Measurements from ENCODE around the gene SLC12A7. TPM values are rescaled to one million over a fixed set of nuclear protein-coding genes. Genes with fewer than 3 reads are reported as not detected.

SLC12A7 gene
- total RNA-seq, 1 experiment from 2014 or later = 207 TPM

DNA sequence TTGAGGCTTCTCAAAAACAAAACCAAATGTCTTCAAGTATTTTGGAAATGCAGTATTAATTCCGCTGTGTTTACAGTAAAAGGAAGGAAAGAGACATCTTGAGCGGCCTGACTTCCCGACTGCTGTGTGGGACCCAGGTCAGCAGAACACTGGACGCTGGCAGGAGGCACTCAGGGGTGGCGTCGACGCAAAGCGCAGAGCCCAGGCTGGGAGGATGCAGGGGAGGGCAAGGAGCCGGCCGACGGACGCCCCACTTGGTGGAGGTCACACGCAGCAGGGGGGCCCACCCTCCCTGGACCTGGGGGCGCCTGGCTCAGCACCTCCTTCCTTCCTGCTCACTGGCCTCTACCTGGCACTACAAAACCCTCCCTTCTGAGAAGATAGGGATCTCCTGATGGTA, 19.7 kb downstream of the SLC12A7 start:
- H2AFZ ChIP-seq = no peak overlapping the region
- H4K20me1 ChIP-seq (ENCODE audit: insufficient read depth) = peaks cover 23% of the 10 kb centered on the region
- peaks cover 3% of the 10 kb centered on the region; the same call in 1 of the 2 replicates for H3K36me3 ChIP-seq (ENCODE audit: low read depth)
- H3K9me2 ChIP-seq (ENCODE audit: insufficient read depth) = no peaks in the 10 kb centered on the region
- TF ChIP-seq CTCF (conservative IDR thresholded peaks at IDR 0.05) (no peak), EZH2 (IDR thresholded peaks at IDR 0.05; ENCODE audit: low read depth) (no peak)
- POLR2A ChIA-PET (ENCODE audit: unreplicated experiment) = no interaction called here
- no peak overlapping the region for H3K4me3 ChIP-seq
- no peak overlapping the region for H3K27ac ChIP-seq
- BruUV-seq (replicated peaks) = no TSS peak
- H3K27me3 ChIP-seq (ENCODE audit: insufficient read depth, low read depth) = no peaks in the 10 kb centered on the region
- intact Hi-C loops (cut with micrococcal nuclease; ENCODE audit: unreplicated experiment) = no loop called here
- H3K4me2 ChIP-seq = no peak overlapping the region
- no peak for DNase-seq
- H3F3A ChIP-seq (ENCODE audit: insufficient read depth, low read depth) = no peaks in the 10 kb centered on the region
- no peaks in the 10 kb centered on the region for H3K9me3 ChIP-seq (ENCODE audit: insufficient read depth, low read depth)
- H3K4me1 ChIP-seq (replicated peaks; ENCODE audit: insufficient read depth) = no peaks in the 10 kb centered on the region
- no peaks in the 10 kb centered on the region for H3K79me2 ChIP-seq (ENCODE audit: low read depth)
- CTCF ChIA-PET = no interaction called here

GRCh38 chr5:1091632-1092031, 20.2 kb downstream of the SLC12A7 start:
- H3F3A ChIP-seq (ENCODE audit: insufficient read depth, low read depth) = no peaks in the 10 kb centered on the region
- ChIA-PET CTCF (no interaction called here), POLR2A (ENCODE audit: unreplicated experiment) (interaction anchor here (0.5 kb wide), 1 partner anchor 218 kb away, joined by 3 read pairs; no protein-coding TSS in a partner anchor)
- peaks cover 23% of the 10 kb centered on the region for H4K20me1 ChIP-seq (ENCODE audit: insufficient read depth)
- no peak overlapping the region for H3K27ac ChIP-seq
- DNase-seq = no peak
- H3K4me3 ChIP-seq = no peak overlapping the region
- TF ChIP-seq EZH2 (IDR thresholded peaks at IDR 0.05; ENCODE audit: low read depth) (no peak), CTCF (conservative IDR thresholded peaks at IDR 0.05) (no peak)
- no peak overlapping the region for H3K4me2 ChIP-seq
- H3K9me3 ChIP-seq (ENCODE audit: insufficient read depth, low read depth) = no peaks in the 10 kb centered on the region
- H3K9me2 ChIP-seq (ENCODE audit: insufficient read depth) = no peaks in the 10 kb centered on the region
- H3K27me3 ChIP-seq (ENCODE audit: insufficient read depth, low read depth) = no peaks in the 10 kb centered on the region
- intact Hi-C loops (cut with micrococcal nuclease; ENCODE audit: unreplicated experiment) = no loop called here
- no peak overlapping the region for H2AFZ ChIP-seq
- no peaks in the 10 kb centered on the region for H3K4me1 ChIP-seq (replicated peaks; ENCODE audit: insufficient read depth)
- BruUV-seq (replicated peaks) = no TSS peak
- no peaks in the 10 kb centered on the region for H3K79me2 ChIP-seq (ENCODE audit: low read depth)
- H3K36me3 ChIP-seq (ENCODE audit: low read depth) = peaks cover 3% of the 10 kb centered on the region; the same call in 1 of the 2 replicates

DNA sequence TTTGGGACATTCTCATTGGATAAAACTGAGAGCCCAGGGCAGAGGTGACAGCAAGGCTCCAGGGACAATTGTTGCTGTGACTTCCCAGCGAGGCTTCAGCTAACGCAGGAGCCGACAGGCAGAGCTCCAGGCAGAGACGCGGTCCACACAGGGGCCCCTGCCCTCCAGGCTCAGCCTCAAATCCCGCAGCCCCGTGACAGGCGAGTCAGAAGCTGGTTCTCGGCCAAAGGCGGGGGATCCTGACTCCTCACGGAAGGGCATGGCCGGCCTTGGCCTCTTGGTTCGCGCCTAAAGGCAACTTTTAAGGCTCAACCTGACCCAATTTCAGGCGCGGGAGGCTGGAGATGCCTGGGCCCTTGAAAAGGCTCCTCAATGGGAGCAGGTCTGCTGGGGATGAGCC, 21.3 kb downstream of the SLC12A7 start:
- Histone ChIP-seq H3K4me2 (no peak overlapping the region), H3K27me3 (ENCODE audit: insufficient read depth, low read depth) (no peaks in the 10 kb centered on the region), H4K20me1 (ENCODE audit: insufficient read depth) (peaks cover 32% of the 10 kb centered on the region), H3K36me3 (ENCODE audit: low read depth) (peaks cover 3% of the 10 kb centered on the region), H3K27ac (no peak overlapping the region), H3K79me2 (ENCODE audit: low read depth) (no peaks in the 10 kb centered on the region), H3K9me2 (ENCODE audit: insufficient read depth) (no peaks in the 10 kb centered on the region), H3K4me3 (no peak overlapping the region), H3K9me3 (ENCODE audit: insufficient read depth, low read depth) (no peaks in the 10 kb centered on the region), H3F3A (ENCODE audit: insufficient read depth, low read depth) (no peaks in the 10 kb centered on the region), H2AFZ (no peak overlapping the region), H3K4me1 (replicated peaks; ENCODE audit: insufficient read depth) (no peaks in the 10 kb centered on the region)
- TF ChIP-seq CTCF (conservative IDR thresholded peaks at IDR 0.05) = no peak
- TF ChIP-seq EZH2 (IDR thresholded peaks at IDR 0.05; ENCODE audit: low read depth) = no peak
- no TSS peak for BruUV-seq (replicated peaks)
- CTCF ChIA-PET = no interaction called here
- DNase-seq = peak in 1 of 2 experiments; percentile 51
- POLR2A ChIA-PET (ENCODE audit: unreplicated experiment) = interaction anchor here (1.0 kb wide), 1 partner anchor 40 kb away, joined by 6 read pairs; no protein-coding TSS in a partner anchor
- intact Hi-C loops (cut with micrococcal nuclease; ENCODE audit: unreplicated experiment) = no loop called here

Measured in PC-9 (cell line).